DMS153 (cell line): Measurements from ENCODE around the gene M6PR.
A peak's percentile ranks its signal among the peaks of the same experiment; 100 is the strongest.

ENCODE experiments used
- DNase-seq: peaks from one replicate; lab custom pipeline; 2025; lab: John Stamatoyannopoulos, UW

M6PR gene

GRCh38 chr12:8949342-8950220 lies at the start of gene M6PR:
Gene M6PR (minus strand): TSS chr12:8949645. CDS start chr12:8946404, 3,241 bp downstream.
- peak; percentile 94 for DNase-seq

- no peak for DNase-seq
Measured at GRCh38 chr12:8996682-8997405, 47.4 kb upstream of the M6PR start.

GRCh38 chr12:8995021-8995775 lies 45.8 kb upstream of the M6PR start:
- no peak for DNase-seq

GRCh38 chr12:8993827-8994226 lies 44.4 kb upstream of the M6PR start:
- DNase-seq, result no peak

GRCh38 chr12:8991371-8992345 lies 42.2 kb upstream of the M6PR start:
- DNase-seq, result no peak

GRCh38 chr12:8989413-8989812 lies 40.0 kb upstream of the M6PR start, which contains the start of gene KLRG1:
Gene KLRG1 (plus strand): TSS chr12:8989546. CDS start chr12:8989636, 90 bp downstream.
- DNase-seq, result no peak

- DNase-seq, result no peak
Measured at GRCh38 chr12:8987685-8988084, 38.2 kb upstream of the M6PR start.

- DNase-seq, result no peak
Measured at GRCh38 chr12:8987163-8987562, 37.7 kb upstream of the M6PR start.

GRCh38 chr12:8985213-8985754 lies 35.8 kb upstream of the M6PR start:
- no peak for DNase-seq

GRCh38 chr12:8980137-8980536 lies 30.7 kb upstream of the M6PR start:
- no peak for DNase-seq

- DNase-seq, result no peak
Measured at GRCh38 chr12:8970432-8970831, 21.0 kb upstream of the M6PR start.

- DNase-seq, result no peak
Measured at GRCh38 chr12:8969861-8970411, 20.5 kb upstream of the M6PR start.

- DNase-seq, result no peak
Measured at GRCh38 chr12:8968761-8969160, 19.3 kb upstream of the M6PR start.

GRCh38 chr12:8960176-8960575 lies 10.7 kb upstream of the M6PR start:
- DNase-seq, result no peak

- no peak for DNase-seq
Measured at GRCh38 chr12:8958066-8958465, 8.6 kb upstream of the M6PR start.

GRCh38 chr12:8957561-8957960 lies 8.1 kb upstream of the M6PR start:
- DNase-seq, result no peak

GRCh38 chr12:8956772-8957171 lies 7.3 kb upstream of the M6PR start:
- DNase-seq, result no peak

GRCh38 chr12:8956073-8956472 lies 6.6 kb upstream of the M6PR start:
- no peak for DNase-seq

- DNase-seq, result no peak
Measured at GRCh38 chr12:8953773-8954402, 4.4 kb upstream of the M6PR start.

GRCh38 chr12:8951744-8952143 lies 2.3 kb upstream of the M6PR start:
- DNase-seq, result no peak
